ENCODE results near the gene VWCE. TPM values are rescaled to one million over a fixed set of nuclear protein-coding genes. Genes with fewer than 3 reads are reported as not detected.

VWCE gene
- total RNA-seq, 1 experiment from 2014 or later: 21.9 TPM

GRCh38 chr11:61281581-61282250 lies 13.4 kb downstream of the VWCE start:
- peaks cover 42% of the 10 kb centered on the region for H3K36me3 Mint-ChIP-seq
- TF ChIP-seq, protein P1, sequence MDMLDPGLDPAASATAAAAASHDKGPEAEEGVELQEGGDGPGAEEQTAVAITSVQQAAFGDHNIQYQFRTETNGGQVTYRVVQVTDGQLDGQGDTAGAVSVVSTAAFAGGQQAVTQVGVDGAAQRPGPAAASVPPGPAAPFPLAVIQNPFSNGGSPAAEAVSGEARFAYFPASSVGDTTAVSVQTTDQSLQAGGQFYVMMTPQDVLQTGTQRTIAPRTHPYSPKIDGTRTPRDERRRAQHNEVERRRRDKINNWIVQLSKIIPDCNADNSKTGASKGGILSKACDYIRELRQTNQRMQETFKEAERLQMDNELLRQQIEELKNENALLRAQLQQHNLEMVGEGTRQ (CRISPR knock-in tag; IDR thresholded peaks at IDR 0.05): no peak
- no peak for TF ChIP-seq ZNF121 (CRISPR knock-in tag; IDR thresholded peaks at IDR 0.05)
- no peak for TF ChIP-seq CREM (CRISPR knock-in tag; IDR thresholded peaks at IDR 0.05)
- TF ChIP-seq ZNF219 (CRISPR knock-in tag; IDR thresholded peaks at IDR 0.05; ENCODE audit: borderline replicate concordance): no peak
- TF ChIP-seq ZNF671 (CRISPR knock-in tag; IDR thresholded peaks at IDR 0.05): no peak
- no peak for TF ChIP-seq GRHL2 (CRISPR knock-in tag; IDR thresholded peaks at IDR 0.05; ENCODE audit: insufficient replicate concordance, severe bottlenecking)
- TF ChIP-seq, protein P2, sequence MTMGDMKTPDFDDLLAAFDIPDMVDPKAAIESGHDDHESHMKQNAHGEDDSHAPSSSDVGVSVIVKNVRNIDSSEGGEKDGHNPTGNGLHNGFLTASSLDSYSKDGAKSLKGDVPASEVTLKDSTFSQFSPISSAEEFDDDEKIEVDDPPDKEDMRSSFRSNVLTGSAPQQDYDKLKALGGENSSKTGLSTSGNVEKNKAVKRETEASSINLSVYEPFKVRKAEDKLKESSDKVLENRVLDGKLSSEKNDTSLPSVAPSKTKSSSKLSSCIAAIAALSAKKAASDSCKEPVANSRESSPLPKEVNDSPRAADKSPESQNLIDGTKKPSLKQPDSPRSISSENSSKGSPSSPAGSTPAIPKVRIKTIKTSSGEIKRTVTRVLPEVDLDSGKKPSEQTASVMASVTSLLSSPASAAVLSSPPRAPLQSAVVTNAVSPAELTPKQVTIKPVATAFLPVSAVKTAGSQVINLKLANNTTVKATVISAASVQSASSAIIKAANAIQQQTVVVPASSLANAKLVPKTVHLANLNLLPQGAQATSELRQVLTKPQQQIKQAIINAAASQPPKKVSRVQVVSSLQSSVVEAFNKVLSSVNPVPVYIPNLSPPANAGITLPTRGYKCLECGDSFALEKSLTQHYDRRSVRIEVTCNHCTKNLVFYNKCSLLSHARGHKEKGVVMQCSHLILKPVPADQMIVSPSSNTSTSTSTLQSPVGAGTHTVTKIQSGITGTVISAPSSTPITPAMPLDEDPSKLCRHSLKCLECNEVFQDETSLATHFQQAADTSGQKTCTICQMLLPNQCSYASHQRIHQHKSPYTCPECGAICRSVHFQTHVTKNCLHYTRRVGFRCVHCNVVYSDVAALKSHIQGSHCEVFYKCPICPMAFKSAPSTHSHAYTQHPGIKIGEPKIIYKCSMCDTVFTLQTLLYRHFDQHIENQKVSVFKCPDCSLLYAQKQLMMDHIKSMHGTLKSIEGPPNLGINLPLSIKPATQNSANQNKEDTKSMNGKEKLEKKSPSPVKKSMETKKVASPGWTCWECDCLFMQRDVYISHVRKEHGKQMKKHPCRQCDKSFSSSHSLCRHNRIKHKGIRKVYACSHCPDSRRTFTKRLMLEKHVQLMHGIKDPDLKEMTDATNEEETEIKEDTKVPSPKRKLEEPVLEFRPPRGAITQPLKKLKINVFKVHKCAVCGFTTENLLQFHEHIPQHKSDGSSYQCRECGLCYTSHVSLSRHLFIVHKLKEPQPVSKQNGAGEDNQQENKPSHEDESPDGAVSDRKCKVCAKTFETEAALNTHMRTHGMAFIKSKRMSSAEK (CRISPR knock-in tag; IDR thresholded peaks at IDR 0.05; ENCODE audit: borderline replicate concordance): no peak
- no peak for TF ChIP-seq JUN (CRISPR knock-in tag; IDR thresholded peaks at IDR 0.05)
- TF ChIP-seq CTCF (IDR thresholded peaks at IDR 0.05): no peak
- TF ChIP-seq ESRRA (CRISPR knock-in tag; IDR thresholded peaks at IDR 0.05; ENCODE audit: borderline replicate concordance): 0 out of 2 replicates have a peak, but pooled peaks have one; percentile 42
- TF ChIP-seq SMAD3 (CRISPR knock-in tag; IDR thresholded peaks at IDR 0.05; ENCODE audit: borderline replicate concordance): 0 out of 2 replicates have a peak, but pooled peaks have one; percentile 60
- TF ChIP-seq, protein P3, sequence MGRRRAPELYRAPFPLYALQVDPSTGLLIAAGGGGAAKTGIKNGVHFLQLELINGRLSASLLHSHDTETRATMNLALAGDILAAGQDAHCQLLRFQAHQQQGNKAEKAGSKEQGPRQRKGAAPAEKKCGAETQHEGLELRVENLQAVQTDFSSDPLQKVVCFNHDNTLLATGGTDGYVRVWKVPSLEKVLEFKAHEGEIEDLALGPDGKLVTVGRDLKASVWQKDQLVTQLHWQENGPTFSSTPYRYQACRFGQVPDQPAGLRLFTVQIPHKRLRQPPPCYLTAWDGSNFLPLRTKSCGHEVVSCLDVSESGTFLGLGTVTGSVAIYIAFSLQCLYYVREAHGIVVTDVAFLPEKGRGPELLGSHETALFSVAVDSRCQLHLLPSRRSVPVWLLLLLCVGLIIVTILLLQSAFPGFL (CRISPR knock-in tag; IDR thresholded peaks at IDR 0.05; ENCODE audit: borderline replicate concordance): no peak
- TF ChIP-seq ZNF317 (CRISPR knock-in tag; IDR thresholded peaks at IDR 0.05; ENCODE audit: borderline replicate concordance, low read depth): no peak
- TF ChIP-seq NFYB (CRISPR knock-in tag; conservative IDR thresholded peaks at IDR 0.05; ENCODE audit: low read depth): no peak
- peak; percentile 45; the same call in 1 of the 2 replicates for TF ChIP-seq E2F5 (CRISPR knock-in tag; IDR thresholded peaks at IDR 0.05)
- TF ChIP-seq ZBTB21 (CRISPR knock-in tag; IDR thresholded peaks at IDR 0.05; ENCODE audit: borderline replicate concordance): no peak
- TF ChIP-seq E2F1 (CRISPR knock-in tag; IDR thresholded peaks at IDR 0.05): no peak
- no peak for TF ChIP-seq ATF2 (CRISPR knock-in tag; IDR thresholded peaks at IDR 0.05; ENCODE audit: borderline replicate concordance, low read depth)
- no peak for TF ChIP-seq ZNF138 (CRISPR knock-in tag; conservative IDR thresholded peaks at IDR 0.05)
- TF ChIP-seq, protein P4, sequence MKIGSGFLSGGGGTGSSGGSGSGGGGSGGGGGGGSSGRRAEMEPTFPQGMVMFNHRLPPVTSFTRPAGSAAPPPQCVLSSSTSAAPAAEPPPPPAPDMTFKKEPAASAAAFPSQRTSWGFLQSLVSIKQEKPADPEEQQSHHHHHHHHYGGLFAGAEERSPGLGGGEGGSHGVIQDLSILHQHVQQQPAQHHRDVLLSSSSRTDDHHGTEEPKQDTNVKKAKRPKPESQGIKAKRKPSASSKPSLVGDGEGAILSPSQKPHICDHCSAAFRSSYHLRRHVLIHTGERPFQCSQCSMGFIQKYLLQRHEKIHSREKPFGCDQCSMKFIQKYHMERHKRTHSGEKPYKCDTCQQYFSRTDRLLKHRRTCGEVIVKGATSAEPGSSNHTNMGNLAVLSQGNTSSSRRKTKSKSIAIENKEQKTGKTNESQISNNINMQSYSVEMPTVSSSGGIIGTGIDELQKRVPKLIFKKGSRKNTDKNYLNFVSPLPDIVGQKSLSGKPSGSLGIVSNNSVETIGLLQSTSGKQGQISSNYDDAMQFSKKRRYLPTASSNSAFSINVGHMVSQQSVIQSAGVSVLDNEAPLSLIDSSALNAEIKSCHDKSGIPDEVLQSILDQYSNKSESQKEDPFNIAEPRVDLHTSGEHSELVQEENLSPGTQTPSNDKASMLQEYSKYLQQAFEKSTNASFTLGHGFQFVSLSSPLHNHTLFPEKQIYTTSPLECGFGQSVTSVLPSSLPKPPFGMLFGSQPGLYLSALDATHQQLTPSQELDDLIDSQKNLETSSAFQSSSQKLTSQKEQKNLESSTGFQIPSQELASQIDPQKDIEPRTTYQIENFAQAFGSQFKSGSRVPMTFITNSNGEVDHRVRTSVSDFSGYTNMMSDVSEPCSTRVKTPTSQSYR (CRISPR knock-in tag; IDR thresholded peaks at IDR 0.05): no peak
- TF ChIP-seq MAX (CRISPR knock-in tag; IDR thresholded peaks at IDR 0.05): peak; percentile 94

More at GRCh38 chr11:61281581-61282250, 13.4 kb downstream of the VWCE start:
- POLR2A ChIA-PET: interaction anchor here (0.9 to 1.3 kb wide), 4 partner anchors 13 to 148 kb away, joined by 3 to 7 read pairs (median 4); partner anchors contain the start of genes CPSF7, CYB561A3, SDHAF2 and TMEM138
- peak overlapping the region; percentile 33; the same call in 1 of the 2 replicates for H3K4me3 Mint-ChIP-seq
- CTCF ChIA-PET: interaction anchor here (0.6 to 1.6 kb wide), 13 partner anchors 9 to 382 kb away, joined by 3 to 20 read pairs (median 4); partner anchors contain the start of genes CYB561A3, LRRC10B, TMEM138 and VWCE
- H3K4me1 Mint-ChIP-seq: peaks cover 31% of the 10 kb centered on the region
- H3K9me3 Mint-ChIP-seq: no peaks in the 10 kb centered on the region
- no peak overlapping the region for H3K27ac Mint-ChIP-seq
- DNase-seq (ENCODE audit: low spot score) (peak; percentile 91), ATAC-seq (peak; percentile 96)
- peaks cover 2% of the 10 kb centered on the region; the same call in 1 of the 2 replicates for H3K27me3 Mint-ChIP-seq (ENCODE audit: low read depth)

All from WTC11 (cell line).